GM12874 (cell line): ENCODE data around the gene GJA3.

Experiments used
- TF ChIP-seq, protein P1 (sequence below): IDR thresholded peaks from 2 replicates; pipeline ENCODE4 v1.5.1; 2011; ENCODE audit warnings: low read depth, mild to moderate bottlenecking, control low read depth, low read length, moderate library complexity; ENCODE audit not compliant: insufficient read depth

GJA3 gene

DNA sequence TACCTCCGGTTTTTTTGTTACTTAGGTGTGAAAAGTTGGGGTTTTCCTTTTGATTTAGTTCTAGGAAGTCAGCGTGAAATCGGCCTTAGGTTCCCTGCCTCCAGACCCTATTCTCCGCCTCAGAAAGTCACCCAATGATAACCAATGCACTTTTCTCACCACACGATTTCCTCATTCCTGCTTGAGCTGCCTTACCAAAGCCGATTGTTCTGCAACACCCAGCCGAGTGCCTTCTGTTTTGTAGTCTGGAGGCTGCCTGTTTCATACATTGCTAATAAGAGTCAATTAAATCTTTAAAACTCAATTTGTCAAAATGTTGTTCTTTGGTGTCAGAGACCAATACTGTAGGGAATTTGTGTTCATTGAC, 39.7 kb downstream of the GJA3 start:
- TF ChIP-seq, protein P1, sequence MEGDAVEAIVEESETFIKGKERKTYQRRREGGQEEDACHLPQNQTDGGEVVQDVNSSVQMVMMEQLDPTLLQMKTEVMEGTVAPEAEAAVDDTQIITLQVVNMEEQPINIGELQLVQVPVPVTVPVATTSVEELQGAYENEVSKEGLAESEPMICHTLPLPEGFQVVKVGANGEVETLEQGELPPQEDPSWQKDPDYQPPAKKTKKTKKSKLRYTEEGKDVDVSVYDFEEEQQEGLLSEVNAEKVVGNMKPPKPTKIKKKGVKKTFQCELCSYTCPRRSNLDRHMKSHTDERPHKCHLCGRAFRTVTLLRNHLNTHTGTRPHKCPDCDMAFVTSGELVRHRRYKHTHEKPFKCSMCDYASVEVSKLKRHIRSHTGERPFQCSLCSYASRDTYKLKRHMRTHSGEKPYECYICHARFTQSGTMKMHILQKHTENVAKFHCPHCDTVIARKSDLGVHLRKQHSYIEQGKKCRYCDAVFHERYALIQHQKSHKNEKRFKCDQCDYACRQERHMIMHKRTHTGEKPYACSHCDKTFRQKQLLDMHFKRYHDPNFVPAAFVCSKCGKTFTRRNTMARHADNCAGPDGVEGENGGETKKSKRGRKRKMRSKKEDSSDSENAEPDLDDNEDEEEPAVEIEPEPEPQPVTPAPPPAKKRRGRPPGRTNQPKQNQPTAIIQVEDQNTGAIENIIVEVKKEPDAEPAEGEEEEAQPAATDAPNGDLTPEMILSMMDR = no peak

DNA sequence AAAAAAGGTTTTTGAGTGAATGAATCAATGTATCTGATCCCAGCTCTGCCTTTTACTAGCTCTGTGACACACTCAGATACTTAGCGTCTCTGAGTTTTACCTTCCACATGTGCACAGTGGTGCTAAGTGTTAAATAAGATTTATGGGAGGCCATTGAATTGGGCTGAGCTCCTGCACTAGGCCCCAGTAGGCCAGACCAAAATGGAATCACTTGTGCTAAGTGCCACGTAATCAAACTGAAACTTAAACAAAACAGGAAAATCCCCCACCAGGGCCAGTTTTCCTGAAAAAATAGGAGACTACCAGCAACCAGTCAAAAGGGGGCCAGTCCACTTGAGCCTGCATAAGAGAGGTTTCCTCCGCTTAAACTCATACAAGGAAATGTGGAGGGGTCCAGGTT, 40.9 kb downstream of the GJA3 start:
- TF ChIP-seq, protein P1 = no peak

DNA sequence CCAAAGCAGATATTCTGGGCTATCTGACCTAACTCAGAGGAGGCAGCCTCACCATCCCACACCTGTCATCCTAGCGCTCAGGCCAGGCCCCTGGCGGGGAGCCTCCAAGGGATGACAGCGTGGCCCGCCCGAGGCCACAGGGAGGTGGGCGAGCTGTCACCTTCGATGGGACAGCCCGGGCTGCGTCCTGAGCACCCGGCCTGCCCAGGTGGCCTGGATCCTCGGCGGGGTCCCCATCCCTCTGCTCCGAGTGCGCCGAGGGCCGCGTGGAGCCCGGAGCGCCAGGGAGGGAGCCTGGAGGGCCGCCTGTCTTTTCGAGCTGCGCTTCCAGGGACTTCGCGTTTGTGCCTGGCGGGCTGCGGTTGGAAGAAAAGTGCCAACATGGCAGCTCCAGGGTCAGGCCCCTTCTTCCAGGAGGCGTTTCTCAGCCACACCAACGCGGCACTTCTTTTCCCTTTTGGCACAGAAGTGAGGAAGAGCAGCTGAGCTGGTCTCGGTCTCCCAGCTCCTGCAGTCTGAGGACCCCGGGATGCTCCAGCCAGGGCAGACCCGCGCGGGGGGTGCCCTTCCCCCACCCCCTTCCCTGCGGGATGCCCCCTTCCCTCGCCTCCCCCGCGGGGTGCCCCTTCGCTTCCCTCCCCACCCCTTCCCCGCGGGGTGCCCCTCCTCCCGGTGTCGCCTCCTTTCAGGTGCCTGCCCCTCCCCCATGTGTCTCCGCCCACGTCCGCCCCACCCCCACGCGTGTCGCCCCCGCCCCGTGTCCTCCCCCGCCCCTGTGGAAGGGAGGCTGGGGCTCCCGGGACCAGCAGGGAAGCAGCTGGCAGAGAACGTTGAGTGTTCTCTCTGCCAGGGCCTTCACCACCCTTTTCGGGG, 42.3 kb downstream of the GJA3 start:
- TF ChIP-seq, protein P1 = peak; percentile 39

GRCh38 chr13:20116213-20116612, 44.6 kb downstream of the GJA3 start:
- TF ChIP-seq, protein P1 = no peak

DNA sequence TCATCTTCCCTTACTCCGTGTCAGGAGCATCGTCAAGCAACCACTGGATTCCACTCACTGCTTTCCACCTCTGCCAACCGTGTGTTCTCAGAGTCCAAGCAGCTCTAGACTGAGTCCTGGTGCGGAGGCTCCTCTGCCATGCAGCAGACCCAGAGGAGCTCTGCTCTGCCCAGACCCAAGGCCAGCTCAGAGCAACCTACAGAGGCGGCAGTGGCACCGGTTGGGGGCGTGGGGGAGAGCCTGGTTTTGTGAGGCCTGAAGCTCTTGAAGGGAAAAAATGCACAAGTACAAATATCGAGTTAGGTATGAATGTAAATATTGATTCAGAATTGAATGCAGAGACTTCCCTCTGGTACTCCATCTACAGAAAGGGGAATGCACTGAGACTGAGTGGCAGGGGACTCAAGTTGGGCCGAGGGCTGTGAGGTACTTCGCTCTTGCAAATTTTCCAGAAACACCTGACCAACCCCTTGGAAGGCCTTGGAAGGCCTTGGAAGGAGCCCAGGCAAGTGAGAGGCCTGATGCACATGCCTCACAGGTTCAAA, 46.7 kb downstream of the GJA3 start:
- TF ChIP-seq, protein P1 = no peak

DNA sequence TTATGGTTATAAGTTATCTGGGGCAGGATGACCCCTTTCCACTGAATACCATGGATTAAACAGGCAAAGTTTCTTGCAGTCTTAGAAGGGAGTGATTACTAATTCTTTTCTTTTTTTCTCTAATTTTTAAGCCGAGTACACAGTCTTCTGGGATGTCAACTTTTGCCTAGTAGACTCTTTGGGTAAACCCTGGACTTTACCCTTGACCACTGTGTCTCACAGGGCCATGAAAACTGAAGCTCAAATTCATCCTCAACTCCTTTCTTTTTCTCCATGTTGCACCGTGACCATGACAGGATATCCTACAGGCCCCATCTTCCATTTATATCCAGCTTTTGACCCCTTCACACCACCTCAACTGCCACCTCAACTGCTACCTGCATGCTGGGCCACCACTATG, 51.8 kb downstream of the GJA3 start:
- TF ChIP-seq, protein P1 = no peak

DNA sequence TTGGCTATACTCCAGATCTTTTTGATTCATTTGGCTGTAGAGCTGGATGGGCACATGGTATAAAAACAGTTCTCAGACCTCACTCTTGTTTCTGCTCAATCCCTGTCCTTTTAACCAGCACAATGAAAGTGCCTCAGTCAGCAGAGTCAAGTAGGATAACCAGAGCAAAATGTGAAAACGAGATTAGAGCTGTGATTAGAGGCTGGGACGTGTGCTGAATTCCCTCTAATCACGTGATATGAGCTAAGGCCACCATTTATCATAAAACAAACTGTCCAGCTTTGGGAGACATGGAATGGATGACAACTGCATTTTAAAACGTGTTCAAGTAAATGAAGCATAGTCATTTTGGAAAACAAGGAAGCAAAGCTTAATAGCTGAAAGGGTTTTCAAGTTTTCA, 54.1 kb downstream of the GJA3 start:
- TF ChIP-seq, protein P1 = no peak
